K562 (cell line): Measurements from ENCODE around the gene CACNA1C. TPM values are rescaled to one million over a fixed set of nuclear protein-coding genes. Genes with fewer than 3 reads are reported as not detected.

ENCODE experiments used
- ATAC-seq: fragments of 200-7000 bp; cut with Tn5 transposase; 3 replicates; pipeline ENCODE4 v1.9.1; 2020; ENCODE audit warnings: moderate library complexity
- BruUV-seq: library from RNA; stranded (reverse); fragments of 400-500 nt; replicated peaks from 2 replicates; lab custom pipeline; 2021; lab: Mats Ljungman, UMichigan
- CTCF ChIA-PET: fragments of 300-600 bp; formaldehyde crosslinking; extraction: SDS; loops from one replicate; lab custom pipeline; 2021; ENCODE audit warnings: low intra/inter-chr PET ratio; lab: Yijun Ruan, JAX
- POLR2A ChIA-PET: fragments of 300-600, 350-650 bp; sonication (Branson Sonifier 250); formaldehyde crosslinking; extraction: SDS; loops from one replicate; lab custom pipeline; 2021; ENCODE audit warnings: antibody characterized with exemption, inconsistent platforms; lab: Yijun Ruan, JAX
- DNase-seq, 4 experiments: peaks; one replicate each; pipeline versions ENCODE4 v3.0.0 to v3.0.0-alpha.2; 2011 to 2018; ENCODE audit warnings: low spot score in 3 of 4, mixed read lengths in 3 of 4; ENCODE audit errors: extremely low read depth in 1 of 4
- FAIRE-seq: peaks from 2 replicates; lab custom pipeline; 2011; peaks lifted over from hg19 to GRCh38; lab: Jason Lieb, UNC
- H2AFZ ChIP-seq: 2 replicates; pipeline ENCODE4 v1.6.0; 2011; ENCODE audit warnings: low read depth, low read length, control low read depth, inconsistent platforms
- H3K27ac ChIP-seq: fragments of 200-600 bp; 3 replicates; pipeline ENCODE4 v1.8.0; 2011; ENCODE audit warnings: low read depth, mild to moderate bottlenecking, control low read depth, inconsistent platforms, low read length, moderate library complexity, mixed read lengths; ENCODE audit errors: extremely low read depth
- H3K27me3 ChIP-seq, 2 experiments: fragments of 300-600 bp in 1 of 2; 2 replicates in 1 of 2; 3 replicates in 1 of 2; pipeline versions ENCODE4 v1.6.0 to v1.8.0; 2011; ENCODE audit warnings: inconsistent platforms in 2 of 2, low read length in 2 of 2, mild to moderate bottlenecking in 1 of 2, mixed read lengths in 1 of 2, moderate library complexity in 1 of 2; ENCODE audit not compliant: control insufficient read depth in 2 of 2, insufficient read depth in 2 of 2
- H3K36me3 ChIP-seq: fragments of 300-600 bp; 3 replicates; pipeline ENCODE4 v1.8.0; 2011; ENCODE audit warnings: mild to moderate bottlenecking, low read length, inconsistent platforms; ENCODE audit not compliant: control insufficient read depth, insufficient read depth
- H3K4me1 ChIP-seq, 2 experiments: fragments of 200-600 bp in 1 of 2; replicated peaks in 1 of 2; 2 replicates in 1 of 2; 3 replicates in 1 of 2; pipeline versions ENCODE4 v1.5.1 to v1.8.0; 2011; ENCODE audit warnings: inconsistent platforms in 2 of 2, low read length in 2 of 2, mild to moderate bottlenecking in 1 of 2, mixed read lengths in 1 of 2, moderate library complexity in 1 of 2; ENCODE audit not compliant: control insufficient read depth in 2 of 2, insufficient read depth in 2 of 2
- H3K4me2 ChIP-seq: 2 replicates; pipeline ENCODE4 v1.6.1; 2011; ENCODE audit warnings: low read length, control low read depth, inconsistent platforms, mixed read lengths; ENCODE audit not compliant: insufficient read depth
- H3K4me3 ChIP-seq: fragments of 200-600 bp; sonication (generic), shearing (Covaris generic); 2 replicates; pipeline ENCODE4 v1.5.1; 2016; ENCODE audit warnings: control low read depth, inconsistent platforms
- H3K79me2 ChIP-seq: fragments of 200-600 bp; 3 replicates; pipeline ENCODE4 v1.8.0; 2011; ENCODE audit warnings: low read length, inconsistent platforms; ENCODE audit not compliant: control insufficient read depth, insufficient read depth
- H3K9ac ChIP-seq, 2 experiments: 2 replicates each; pipeline versions ENCODE4 v1.6.0 to v1.6.1; 2011; ENCODE audit warnings: low read depth in 2 of 2, low read length in 2 of 2, control low read depth in 1 of 2, inconsistent platforms in 1 of 2, mild to moderate bottlenecking in 1 of 2, mixed read lengths in 1 of 2; ENCODE audit not compliant: insufficient read depth in 1 of 2
- H3K9me1 ChIP-seq: one replicate; pipeline ENCODE4 v1.6.0; 2011; ENCODE audit warnings: inconsistent platforms, mild to moderate bottlenecking, low read length, moderate library complexity; ENCODE audit not compliant: control insufficient read depth, insufficient read depth
- H3K9me3 ChIP-seq: replicated peaks from 2 replicates; pipeline ENCODE4 v1.5.1; 2011; ENCODE audit warnings: low read depth, low read length, inconsistent platforms; ENCODE audit not compliant: control insufficient read depth, insufficient read depth
- H4K20me1 ChIP-seq: replicated peaks from 2 replicates; pipeline ENCODE4 v1.6.1; 2011; ENCODE audit warnings: low read length, inconsistent platforms, mixed read lengths; ENCODE audit not compliant: control insufficient read depth, insufficient read depth
- IRF1 ChIP-seq: sonication (generic); formaldehyde crosslinking; IDR thresholded peaks from 2 replicates; pipeline ENCODE4 v1.8.0; 2022; ENCODE audit warnings: missing genetic modification reagents, mild to moderate bottlenecking, borderline replicate concordance
- MBD2 ChIP-seq: sonication (generic); IDR thresholded peaks from 2 replicates; pipeline ENCODE4 v1.6.1; 2016; ENCODE audit warnings: low read depth, borderline replicate concordance
- RBM34 ChIP-seq: fragments of 200-400 bp; formaldehyde crosslinking; IDR thresholded peaks from 2 replicates; pipeline ENCODE4 v1.6.1; 2018; ENCODE audit warnings: low read length, borderline replicate concordance; ENCODE audit not compliant: insufficient read depth
- RFX5 ChIP-seq: IDR thresholded peaks from 2 replicates; pipeline ENCODE4 v1.6.1; 2011; ENCODE audit warnings: low read depth, mild to moderate bottlenecking, improper control_type of control experiment, low read length
- ZNF165 ChIP-seq: fragments of 250-450 bp; sonication (Bioruptor Pico); IDR thresholded peaks from 2 replicates; pipeline ENCODE4 v1.4.0; 2020; ENCODE audit warnings: borderline replicate concordance
- ZNF3 ChIP-seq: fragments of 250-450 bp; sonication (Bioruptor Pico); IDR thresholded peaks from 2 replicates; pipeline ENCODE4 v1.5.0; 2021; ENCODE audit warnings: mild to moderate bottlenecking, moderate library complexity
- WGBS: fragments of 100-300 bp; shearing (Covaris generic); methylation state at CpG from one replicate; pipeline ENCODE4 v1.1.6; 2016; ENCODE audit warnings: low coverage, mixed read lengths; ENCODE audit not compliant: insufficient coverage; ENCODE audit errors: missing lambda C conversion rate; 5-methylcytosine and 5-hydroxymethylcytosine counted together
- in situ Hi-C: fragments of 300-500 bp; cut with MboI; formaldehyde crosslinking; loops from 4 replicates; pipeline ENCODE4 v1.15.0; 2018; ENCODE audit warnings: inconsistent platforms, mixed read lengths
- intact Hi-C: fragments of 100-400 bp; cut with micrococcal nuclease; formaldehyde crosslinking; loops from 2 replicates; pipeline ENCODE4 v1.14.2; 2022
- polyA plus RNA-seq, 8 experiments: library from polyadenylated mRNA; depleted of rRNA in 4 of 8; stranded (reverse) in 5 of 8; unstranded in 3 of 8; fragments of >200 nt; fragmentation: Nextera tagmentation in 2 of 8; fragmentation: Illumina TruSeq in 1 of 8; extraction: Ambion mirVana in 2 of 8; extraction: Trizol in 1 of 8; gene quantifications; 2 replicates each; pipeline versions ENCODE4 v1.2.1 to v1.2.3, GENCODE V29; 2011 to 2014; ENCODE audit warnings: inconsistent platforms in 1 of 8, missing spikeins in 1 of 8
- total RNA-seq, 7 experiments: library from RNA; depleted of rRNA in 6 of 7; stranded (reverse); fragments of >200 nt in 6 of 7; fragmentation: Illumina TruSeq in 2 of 7; extraction: Trizol in 2 of 7; gene quantifications; 2 replicates each; pipeline versions ENCODE4 v1.2.1 to v1.2.3, GENCODE V29; 2011 to 2021; ENCODE audit warnings: low replicate concordance in 1 of 7

CACNA1C gene
- total and polyA plus RNA-seq, 9 of the 15 experiments (the other 6 are each of a cell fraction or from before 2014, with no cell fraction given) = not detected

- no peak for TF ChIP-seq ZNF3 (CRISPR knock-in tag)
- TF ChIP-seq MBD2 = no peak
- TF ChIP-seq RBM34 = no peak
- no peak for TF ChIP-seq RFX5
- no peak for TF ChIP-seq ZNF165 (CRISPR knock-in tag)
- Histone ChIP-seq H3K4me3 (no peak overlapping the region), H3K9ac (no peak overlapping the region), H3K36me3 (no peaks in the 10 kb centered on the region), H3K79me2 (no peaks in the 10 kb centered on the region), H3K27ac (no peak overlapping the region), H2AFZ (no peak overlapping the region), H3K9me1 (no peaks in the 10 kb centered on the region), H3K4me1 (no peaks in the 10 kb centered on the region), H3K9me3 (no peaks in the 10 kb centered on the region), H3K4me2 (no peak overlapping the region), H3K27me3 (peaks cover 0 to 17% of the 10 kb centered on the region in 2 experiments; a peak in 1 of 5 replicates), H4K20me1 (no peaks in the 10 kb centered on the region)
- in situ Hi-C loops (no loop called here), intact Hi-C loops (no loop called here)
- no TSS peak for BruUV-seq
- DNase-seq = no peak
- no peak for FAIRE-seq
- ChIA-PET CTCF (no interaction called here), POLR2A (no interaction called here)
- 0% methylated on average over 9 of the region's 9 CpGs for WGBS
- ATAC-seq = no peak
Measured at GRCh38 chr12:2450553-2450952, 397.8 kb downstream of the CACNA1C start.

- intact Hi-C loops (no loop called here), in situ Hi-C loops (no loop called here)
- no peak overlapping the region for H3K9ac ChIP-seq
- no peak overlapping the region for H3K4me2 ChIP-seq
- H3K4me3 ChIP-seq = no peak overlapping the region
- H3K27ac ChIP-seq = no peak overlapping the region
- 3% methylated on average over 4 of the region's 4 CpGs for WGBS
- BruUV-seq = no TSS peak
- FAIRE-seq = no peak
- H2AFZ ChIP-seq = no peak overlapping the region
- no peak for DNase-seq
- H3K27me3 ChIP-seq = peaks cover 0 to 22% of the 10 kb centered on the region in 2 experiments; a peak in 1 of 5 replicates
- POLR2A ChIA-PET = no interaction called here
- H3K36me3 ChIP-seq = no peaks in the 10 kb centered on the region
- CTCF ChIA-PET = no interaction called here
- H3K4me1 ChIP-seq = no peaks in the 10 kb centered on the region
- no peaks in the 10 kb centered on the region for H3K79me2 ChIP-seq
- H4K20me1 ChIP-seq = no peaks in the 10 kb centered on the region
- no peaks in the 10 kb centered on the region for H3K9me1 ChIP-seq
- H3K9me3 ChIP-seq = no peaks in the 10 kb centered on the region
- ATAC-seq = no peak
- TF ChIP-seq IRF1 (CRISPR knock-in tag) = no peak
Measured at GRCh38 chr12:2451025-2451424, 398.2 kb downstream of the CACNA1C start.
